ENCODE measurements around the gene CCNH.

Gene CCNH

DNA sequence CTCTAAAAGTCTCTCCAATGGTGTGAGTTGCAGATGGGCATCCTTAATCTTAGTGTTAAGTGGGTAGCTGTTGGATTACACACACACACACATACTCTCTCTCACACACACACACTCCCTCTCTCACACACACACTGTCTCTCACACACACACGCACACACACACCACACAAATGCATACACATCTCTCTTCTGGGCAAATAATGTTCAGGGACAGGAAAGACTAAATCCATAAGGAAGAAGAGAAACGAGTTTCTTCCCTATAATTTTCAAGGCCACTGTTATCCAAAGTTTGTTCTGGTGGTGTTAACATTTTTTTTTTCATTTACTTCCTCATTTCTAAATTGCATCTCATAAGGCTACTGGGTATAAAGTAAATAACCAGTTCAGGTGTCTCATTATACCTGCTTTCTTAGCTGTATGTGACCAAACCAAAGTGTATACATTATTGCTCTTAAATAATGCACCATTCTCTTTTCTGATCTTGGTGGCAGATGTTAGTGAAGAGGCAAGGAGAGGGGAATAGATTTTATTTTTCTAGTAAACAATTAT, 22.5 kb upstream of the CCNH start:
- no peak for DNase-seq (ENCODE audit: insufficient read length, low spot score)
- FAIRE-seq = no peak
- TF ChIP-seq, protein P1, sequence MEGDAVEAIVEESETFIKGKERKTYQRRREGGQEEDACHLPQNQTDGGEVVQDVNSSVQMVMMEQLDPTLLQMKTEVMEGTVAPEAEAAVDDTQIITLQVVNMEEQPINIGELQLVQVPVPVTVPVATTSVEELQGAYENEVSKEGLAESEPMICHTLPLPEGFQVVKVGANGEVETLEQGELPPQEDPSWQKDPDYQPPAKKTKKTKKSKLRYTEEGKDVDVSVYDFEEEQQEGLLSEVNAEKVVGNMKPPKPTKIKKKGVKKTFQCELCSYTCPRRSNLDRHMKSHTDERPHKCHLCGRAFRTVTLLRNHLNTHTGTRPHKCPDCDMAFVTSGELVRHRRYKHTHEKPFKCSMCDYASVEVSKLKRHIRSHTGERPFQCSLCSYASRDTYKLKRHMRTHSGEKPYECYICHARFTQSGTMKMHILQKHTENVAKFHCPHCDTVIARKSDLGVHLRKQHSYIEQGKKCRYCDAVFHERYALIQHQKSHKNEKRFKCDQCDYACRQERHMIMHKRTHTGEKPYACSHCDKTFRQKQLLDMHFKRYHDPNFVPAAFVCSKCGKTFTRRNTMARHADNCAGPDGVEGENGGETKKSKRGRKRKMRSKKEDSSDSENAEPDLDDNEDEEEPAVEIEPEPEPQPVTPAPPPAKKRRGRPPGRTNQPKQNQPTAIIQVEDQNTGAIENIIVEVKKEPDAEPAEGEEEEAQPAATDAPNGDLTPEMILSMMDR (IDR thresholded peaks at IDR 0.05; ENCODE audit: insufficient read depth, missing control alignments) = no peak

GRCh38 chr5:87434461-87434860, 21.7 kb upstream of the CCNH start:
- FAIRE-seq = no peak
- DNase-seq (ENCODE audit: insufficient read length, low spot score) = no peak
- TF ChIP-seq, protein P1 (IDR thresholded peaks at IDR 0.05; ENCODE audit: insufficient read depth, missing control alignments) = no peak

- FAIRE-seq (no peak), DNase-seq (ENCODE audit: insufficient read length, low spot score) (no peak)
- TF ChIP-seq, protein P1 (IDR thresholded peaks at IDR 0.05; ENCODE audit: insufficient read depth, missing control alignments) = no peak
Observed at GRCh38 chr5:87433945-87434344, 21.2 kb upstream of the CCNH start.

- FAIRE-seq (no peak), DNase-seq (ENCODE audit: insufficient read length, low spot score) (no peak)
- TF ChIP-seq, protein P1 (IDR thresholded peaks at IDR 0.05; ENCODE audit: insufficient read depth, missing control alignments) = no peak
Observed at GRCh38 chr5:87432460-87432859, 19.7 kb upstream of the CCNH start.

DNA sequence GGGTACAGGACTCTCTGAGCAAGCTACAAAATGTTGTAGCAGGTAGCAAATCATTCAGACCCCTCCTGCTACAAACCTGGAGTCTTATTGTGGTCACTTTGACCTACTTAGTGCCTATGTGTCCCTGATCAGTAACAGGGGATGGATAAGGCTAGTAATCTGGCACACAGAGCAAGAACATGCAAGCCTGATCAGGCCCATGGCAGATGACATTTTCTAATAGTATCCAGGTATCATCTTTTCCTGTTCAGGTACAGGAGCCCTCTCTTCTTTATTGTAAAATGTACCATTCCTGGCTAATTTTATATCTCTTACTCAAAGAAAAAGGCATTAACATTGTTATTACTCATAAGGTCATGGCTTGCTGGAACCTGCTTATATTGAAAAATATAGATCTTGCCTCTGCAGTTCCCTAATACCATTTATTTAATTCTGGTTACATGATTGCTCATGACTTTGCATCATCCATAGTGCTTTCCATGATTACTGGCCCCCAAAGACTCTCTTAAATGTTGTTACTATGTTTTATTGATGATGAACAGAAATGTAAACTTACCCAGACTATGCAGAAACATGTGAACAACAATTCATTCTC, 18.2 kb upstream of the CCNH start:
- DNase-seq (ENCODE audit: insufficient read length, low spot score) (no peak), FAIRE-seq (no peak)
- TF ChIP-seq, protein P1 (IDR thresholded peaks at IDR 0.05; ENCODE audit: insufficient read depth, missing control alignments) = no peak

GRCh38 chr5:87423755-87424154, 11.0 kb upstream of the CCNH start:
- FAIRE-seq (no peak), DNase-seq (ENCODE audit: insufficient read length, low spot score) (no peak)
- TF ChIP-seq, protein P1 (IDR thresholded peaks at IDR 0.05; ENCODE audit: insufficient read depth, missing control alignments) = no peak

GRCh38 chr5:87421307-87421706, 8.6 kb upstream of the CCNH start:
- TF ChIP-seq, protein P1 (IDR thresholded peaks at IDR 0.05; ENCODE audit: insufficient read depth, missing control alignments) = no peak
- no peak for DNase-seq (ENCODE audit: insufficient read length, low spot score)
- FAIRE-seq = no peak
